ENCODE measurements around the gene PTPN11. TPM values are rescaled to one million over a fixed set of nuclear protein-coding genes. Genes with fewer than 3 reads are reported as not detected.

PTPN11 gene
- total RNA-seq, 1 donor from 2014 or later, result 92.1 TPM

DNA sequence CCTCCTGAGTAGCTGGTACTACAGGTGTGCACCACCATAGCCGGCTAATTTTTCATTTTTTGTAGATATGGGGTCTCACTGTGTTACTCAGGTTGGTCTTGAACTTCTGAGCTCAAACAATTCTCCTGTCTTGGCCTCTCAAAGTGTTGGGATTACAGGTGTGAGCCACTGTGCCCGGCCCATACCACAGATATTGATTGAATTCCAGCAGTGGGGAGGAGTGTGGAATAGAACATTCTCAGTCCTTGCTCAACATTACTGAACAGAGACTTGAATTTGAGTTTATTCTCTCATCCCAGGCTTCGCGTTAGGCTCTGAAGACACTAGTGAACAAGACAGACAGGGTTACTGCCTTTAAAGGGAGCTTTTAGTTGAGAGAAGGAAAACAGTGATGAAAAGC, 39.6 kb downstream of the PTPN11 start:
- no peak overlapping the region for H3K27ac Mint-ChIP-seq (ENCODE audit: unreplicated experiment)
- no peaks in the 10 kb centered on the region for H3K9me3 Mint-ChIP-seq
- peaks cover 14% of the 10 kb centered on the region for H3K4me1 Mint-ChIP-seq
- peaks cover 19% of the 10 kb centered on the region for H3K36me3 Mint-ChIP-seq (ENCODE audit: low read depth)
- H3K4me3 Mint-ChIP-seq, result no peak overlapping the region
- no peaks in the 10 kb centered on the region for H3K27me3 Mint-ChIP-seq (ENCODE audit: low read depth)
- DNase-seq (ENCODE audit: low read depth, low spot score), result no peak
- TF ChIP-seq CTCF (conservative IDR thresholded peaks at IDR 0.05), result no peak

GRCh38 chr12:112458751-112459150, 40.0 kb downstream of the PTPN11 start:
- no peak for TF ChIP-seq CTCF (conservative IDR thresholded peaks at IDR 0.05)
- Mint-ChIP-seq H3K36me3 (ENCODE audit: low read depth) (peaks cover 19% of the 10 kb centered on the region), H3K27ac (ENCODE audit: unreplicated experiment) (no peak overlapping the region)

GRCh38 chr12:112463478-112463877, 44.7 kb downstream of the PTPN11 start:
- peaks cover 3% of the 10 kb centered on the region for H3K36me3 Mint-ChIP-seq (ENCODE audit: low read depth)
- no peaks in the 10 kb centered on the region for H3K27me3 Mint-ChIP-seq (ENCODE audit: low read depth)
- no peak for DNase-seq (ENCODE audit: low read depth, low spot score)
- H3K4me1 Mint-ChIP-seq, result peaks cover 19% of the 10 kb centered on the region
- H3K4me3 Mint-ChIP-seq, result no peak overlapping the region
- H3K9me3 Mint-ChIP-seq, result no peaks in the 10 kb centered on the region
- peak overlapping the region; percentile 5 for H3K27ac Mint-ChIP-seq (ENCODE audit: unreplicated experiment)
- TF ChIP-seq CTCF (conservative IDR thresholded peaks at IDR 0.05), result no peak

More at GRCh38 chr12:112458751-112459150, 40.0 kb downstream of the PTPN11 start:
- H3K9me3 Mint-ChIP-seq, result no peaks in the 10 kb centered on the region
- no peaks in the 10 kb centered on the region for H3K27me3 Mint-ChIP-seq (ENCODE audit: low read depth)
- no peak overlapping the region for H3K4me3 Mint-ChIP-seq
- peaks cover 14% of the 10 kb centered on the region for H3K4me1 Mint-ChIP-seq
- no peak for DNase-seq (ENCODE audit: low read depth, low spot score)

DNA sequence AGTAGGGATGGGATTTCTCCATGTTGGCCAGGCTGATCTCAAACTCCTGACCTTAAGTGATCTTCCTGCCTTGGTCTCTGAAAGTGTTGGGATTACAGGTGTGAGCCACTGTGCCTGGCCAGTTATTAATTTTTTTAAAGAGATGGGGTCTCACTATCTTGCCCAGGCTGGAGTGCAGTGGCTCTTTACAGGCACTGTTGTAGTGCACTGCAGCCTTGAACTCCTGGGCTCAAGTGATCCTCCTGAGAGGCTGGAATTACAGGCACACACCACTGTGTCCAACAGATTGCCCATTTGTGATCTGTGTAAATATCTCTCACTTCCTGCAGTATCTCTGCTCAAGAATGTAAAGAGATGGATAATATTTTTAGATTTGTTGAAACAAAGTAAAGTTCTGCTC, 45.9 kb downstream of the PTPN11 start:
- no peak overlapping the region for H3K27ac Mint-ChIP-seq (ENCODE audit: unreplicated experiment)
- H3K9me3 Mint-ChIP-seq, result no peaks in the 10 kb centered on the region
- no peak for TF ChIP-seq CTCF (conservative IDR thresholded peaks at IDR 0.05)
- H3K4me3 Mint-ChIP-seq, result no peak overlapping the region
- DNase-seq (ENCODE audit: low read depth, low spot score), result no peak
- peaks cover 4% of the 10 kb centered on the region for H3K36me3 Mint-ChIP-seq (ENCODE audit: low read depth)
- H3K27me3 Mint-ChIP-seq (ENCODE audit: low read depth), result no peaks in the 10 kb centered on the region
- H3K4me1 Mint-ChIP-seq, result peaks cover 15% of the 10 kb centered on the region

GRCh38 chr12:112466011-112466422, 47.3 kb downstream of the PTPN11 start:
- no peak for DNase-seq (ENCODE audit: low read depth, low spot score)
- Mint-ChIP-seq H3K27ac (ENCODE audit: unreplicated experiment) (no peak overlapping the region), H3K4me1 (peaks cover 15% of the 10 kb centered on the region), H3K4me3 (no peak overlapping the region), H3K9me3 (no peaks in the 10 kb centered on the region), H3K27me3 (ENCODE audit: low read depth) (no peaks in the 10 kb centered on the region), H3K36me3 (ENCODE audit: low read depth) (peaks cover 4% of the 10 kb centered on the region)
- TF ChIP-seq CTCF (conservative IDR thresholded peaks at IDR 0.05), result no peak

- no peak for TF ChIP-seq CTCF (conservative IDR thresholded peaks at IDR 0.05)
- H3K27me3 Mint-ChIP-seq (ENCODE audit: low read depth), result no peaks in the 10 kb centered on the region
- H3K36me3 Mint-ChIP-seq (ENCODE audit: low read depth), result peaks cover 4% of the 10 kb centered on the region
- no peaks in the 10 kb centered on the region for H3K9me3 Mint-ChIP-seq
- H3K27ac Mint-ChIP-seq (ENCODE audit: unreplicated experiment), result no peak overlapping the region
- peaks cover 15% of the 10 kb centered on the region for H3K4me1 Mint-ChIP-seq
- no peak for DNase-seq (ENCODE audit: low read depth, low spot score)
- no peak overlapping the region for H3K4me3 Mint-ChIP-seq
These were observed 48.1 kb downstream of the PTPN11 start for GRCh38 chr12:112466835-112467234.

Measured in neural crest cell (in vitro differentiated cells).